Endothelial cell of umbilical vein (primary cell): Measurements from ENCODE around the gene GSTCD.

Source experiments
- CTCF ChIP-seq, 2 donors: IDR thresholded peaks; 1 replicate in 1 of 2; 2 replicates in 1 of 2; pipeline ENCODE4 v1.5.1; 2011; ENCODE audit warnings: low read length in 2 of 2, mild to moderate bottlenecking in 2 of 2, moderate library complexity in 2 of 2, control low read depth in 1 of 2, inconsistent platforms in 1 of 2, low read depth in 1 of 2; ENCODE audit not compliant: insufficient read depth in 1 of 2; ENCODE audit errors: extremely low read depth in 1 of 2
- JUN ChIP-seq: IDR thresholded peaks from 2 replicates; pipeline ENCODE4 v1.6.1; 2011; ENCODE audit warnings: borderline replicate concordance, low read depth; ENCODE audit not compliant: insufficient read length, insufficient read depth

GRCh38 chr4:105836537-105836936 lies 128.0 kb downstream of the GSTCD start:
- no peak for TF ChIP-seq CTCF (IDR thresholded peaks at IDR 0.05; ENCODE audit: extremely low read depth in 1 of 2, insufficient read depth in 1 of 2, low read depth in 1 of 2, low read length in 2 of 2)
- no peak for TF ChIP-seq JUN
